HG03280 (cell line): ENCODE data around the gene VWA7.
A peak's percentile ranks its signal among the peaks of the same experiment; 100 is the strongest.
"Not testable (repeated sequence)": the region's sequence is repeated elsewhere in the genome, so short reads cannot be mapped to it uniquely, and the experiment has no call there.

ENCODE experiments used
- ATAC-seq: cut with Tn5 transposase; IDR thresholded peaks from one replicate; pipeline ENCODE4 v1.9.1; 2021; ENCODE audit warnings: mild to moderate bottlenecking, moderate library complexity; ENCODE audit not compliant: unreplicated experiment

VWA7 gene, protein sequence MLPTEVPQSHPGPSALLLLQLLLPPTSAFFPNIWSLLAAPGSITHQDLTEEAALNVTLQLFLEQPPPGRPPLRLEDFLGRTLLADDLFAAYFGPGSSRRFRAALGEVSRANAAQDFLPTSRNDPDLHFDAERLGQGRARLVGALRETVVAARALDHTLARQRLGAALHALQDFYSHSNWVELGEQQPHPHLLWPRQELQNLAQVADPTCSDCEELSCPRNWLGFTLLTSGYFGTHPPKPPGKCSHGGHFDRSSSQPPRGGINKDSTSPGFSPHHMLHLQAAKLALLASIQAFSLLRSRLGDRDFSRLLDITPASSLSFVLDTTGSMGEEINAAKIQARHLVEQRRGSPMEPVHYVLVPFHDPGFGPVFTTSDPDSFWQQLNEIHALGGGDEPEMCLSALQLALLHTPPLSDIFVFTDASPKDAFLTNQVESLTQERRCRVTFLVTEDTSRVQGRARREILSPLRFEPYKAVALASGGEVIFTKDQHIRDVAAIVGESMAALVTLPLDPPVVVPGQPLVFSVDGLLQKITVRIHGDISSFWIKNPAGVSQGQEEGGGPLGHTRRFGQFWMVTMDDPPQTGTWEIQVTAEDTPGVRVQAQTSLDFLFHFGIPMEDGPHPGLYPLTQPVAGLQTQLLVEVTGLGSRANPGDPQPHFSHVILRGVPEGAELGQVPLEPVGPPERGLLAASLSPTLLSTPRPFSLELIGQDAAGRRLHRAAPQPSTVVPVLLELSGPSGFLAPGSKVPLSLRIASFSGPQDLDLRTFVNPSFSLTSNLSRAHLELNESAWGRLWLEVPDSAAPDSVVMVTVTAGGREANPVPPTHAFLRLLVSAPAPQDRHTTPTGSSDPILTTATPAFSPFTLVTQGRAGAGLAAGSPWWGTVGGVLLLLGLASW

DNA sequence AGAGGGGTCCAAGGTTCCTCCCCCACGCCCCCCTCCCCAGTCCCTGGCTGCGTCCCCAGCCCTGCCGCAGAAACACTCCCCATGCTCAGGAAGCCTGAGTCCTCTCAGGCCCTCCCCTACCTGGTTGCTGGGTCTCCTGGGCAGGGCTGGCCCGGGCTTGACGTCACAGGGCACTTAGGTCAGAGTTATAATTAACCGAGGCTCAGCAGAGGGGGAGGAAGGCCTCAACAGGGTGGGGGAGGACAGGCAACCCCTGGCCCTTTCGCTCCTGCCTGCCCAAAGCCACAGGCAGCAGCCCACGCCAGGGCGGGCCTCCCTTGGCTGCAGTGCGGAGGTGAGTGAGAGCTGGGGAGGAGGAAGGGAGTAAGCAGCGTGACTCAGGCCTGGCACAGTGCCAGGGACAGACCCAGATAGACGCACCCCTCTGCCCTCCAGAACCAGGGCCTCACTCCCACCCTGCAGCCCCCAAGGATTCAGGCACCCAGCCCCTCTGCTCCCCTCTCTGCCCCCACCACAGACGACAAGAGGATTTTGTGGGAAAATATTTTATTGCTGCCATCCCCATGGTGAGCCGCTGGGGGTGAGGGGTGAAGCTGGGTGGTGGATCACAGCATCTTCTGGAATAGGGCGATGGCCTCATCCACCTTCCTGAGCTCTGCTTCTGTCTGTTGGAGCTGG, at the start of gene VWA7:
Gene VWA7 (minus strand): TSS at position 340 of the 678 bp plus-strand sequence. CDS start 549 bp downstream, outside the sequence.
- peak; percentile 75 for ATAC-seq

DNA sequence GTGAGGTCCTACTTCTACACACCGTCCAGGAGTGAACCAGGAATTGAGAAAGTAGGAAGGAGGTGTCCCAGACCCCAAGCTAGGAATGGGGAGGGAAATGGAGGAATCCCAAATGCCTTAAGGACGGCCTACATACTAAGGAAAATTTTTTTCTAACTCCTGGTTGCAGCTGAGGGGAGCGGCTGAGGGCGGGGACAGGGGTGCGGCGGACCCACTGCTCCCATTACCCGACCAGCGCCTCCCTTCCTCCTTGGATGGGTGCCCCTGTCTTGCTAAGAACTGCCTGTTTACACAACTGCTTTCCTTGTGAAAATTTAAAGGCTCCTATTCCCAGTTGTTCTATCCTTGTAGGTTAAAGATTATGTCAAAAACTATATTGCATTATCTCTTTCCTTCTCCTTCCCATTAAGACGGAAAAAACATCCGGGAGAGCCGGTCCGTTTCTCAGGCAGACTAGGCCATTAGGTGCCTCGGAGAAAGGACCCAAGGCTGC, 49.7 kb upstream of the VWA7 start:
- ATAC-seq: no peak

DNA sequence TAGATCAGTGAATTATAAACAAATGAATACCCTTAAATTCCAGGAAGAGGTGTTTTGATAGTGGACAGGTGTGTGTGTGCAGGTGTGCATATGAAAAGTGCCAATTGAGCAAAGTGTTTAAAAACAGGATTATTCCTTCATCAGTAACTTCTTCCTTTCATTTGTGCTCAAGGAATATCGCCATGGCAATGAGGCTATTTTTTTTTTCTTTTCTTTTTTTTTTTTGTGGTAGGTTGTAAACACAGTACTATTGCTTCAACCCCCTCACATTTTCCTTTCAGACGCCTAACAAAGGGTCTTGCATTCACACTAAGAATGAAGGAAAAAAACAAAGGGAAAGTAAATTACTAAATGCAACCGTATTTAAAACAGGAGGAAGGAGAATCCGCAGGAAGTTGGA, 48.4 kb upstream of the VWA7 start:
- no peak for ATAC-seq

DNA sequence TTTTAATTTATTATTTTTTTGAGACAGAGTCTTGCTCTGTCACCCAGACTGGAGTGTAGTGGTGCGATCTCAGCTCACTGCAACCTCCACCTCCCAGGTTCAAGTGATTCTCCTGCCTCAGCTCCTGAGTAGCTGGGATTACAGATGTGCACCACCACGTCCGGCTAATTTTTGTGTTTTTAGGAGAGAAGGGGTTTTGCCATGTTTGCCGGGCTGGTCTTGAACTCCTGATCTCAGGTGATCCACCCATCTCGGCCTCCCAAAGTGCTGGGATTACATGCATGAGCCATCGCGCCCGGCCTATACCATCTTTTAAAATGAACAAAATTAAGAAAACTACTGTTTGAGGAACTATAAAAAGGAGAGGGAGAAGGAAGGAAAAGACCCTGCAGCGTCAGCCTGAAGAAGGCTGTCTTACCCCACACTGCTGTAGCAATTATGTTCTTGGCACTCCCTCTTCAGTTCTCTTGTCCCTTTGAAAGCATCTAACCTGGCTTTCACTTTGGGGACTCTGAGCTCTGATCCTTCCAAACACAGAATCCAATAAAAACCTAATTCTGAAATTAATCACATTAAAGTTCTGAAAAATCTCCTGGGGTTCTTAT, 46.6 kb upstream of the VWA7 start:
- not testable (repeated sequence) for ATAC-seq

DNA sequence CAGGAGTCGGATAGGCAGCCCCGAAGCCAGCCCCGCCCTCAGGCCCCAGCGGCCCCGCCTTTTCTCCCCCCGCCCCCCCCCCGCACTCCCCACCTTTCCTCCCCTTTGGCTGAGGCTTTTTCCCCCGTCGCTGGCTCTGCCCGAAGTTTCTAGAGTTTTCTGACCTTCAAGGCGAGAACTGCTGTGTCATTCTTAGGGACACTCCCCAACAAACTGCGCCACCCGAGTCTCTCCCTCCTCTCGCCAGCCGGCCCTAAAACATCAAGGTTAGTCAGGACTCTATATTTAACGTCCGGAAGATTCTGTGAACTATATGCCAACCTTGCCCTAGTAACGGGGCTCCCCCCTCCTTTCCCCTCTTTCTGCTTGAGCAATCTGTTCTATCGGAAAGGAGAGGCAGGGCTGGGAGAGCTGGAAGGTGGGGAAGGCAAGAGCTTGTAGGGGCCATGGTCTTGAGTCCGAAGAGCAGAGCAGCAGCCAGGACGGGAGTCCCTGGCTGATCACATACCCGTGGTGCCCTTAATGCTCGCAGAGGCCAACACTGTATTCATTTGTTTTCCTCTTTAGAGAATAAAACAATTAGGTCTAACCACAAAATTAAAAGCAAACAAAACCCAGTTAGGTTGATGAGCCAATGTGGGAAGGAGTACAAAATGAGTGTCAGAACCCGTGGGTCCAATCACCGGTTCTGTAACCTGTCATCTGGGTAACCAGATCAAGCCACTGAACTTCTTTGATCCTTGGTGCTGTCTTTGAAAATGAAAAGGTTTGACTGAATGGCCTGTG, 45.1 kb upstream of the VWA7 start:
- peak; percentile 34 for ATAC-seq

DNA sequence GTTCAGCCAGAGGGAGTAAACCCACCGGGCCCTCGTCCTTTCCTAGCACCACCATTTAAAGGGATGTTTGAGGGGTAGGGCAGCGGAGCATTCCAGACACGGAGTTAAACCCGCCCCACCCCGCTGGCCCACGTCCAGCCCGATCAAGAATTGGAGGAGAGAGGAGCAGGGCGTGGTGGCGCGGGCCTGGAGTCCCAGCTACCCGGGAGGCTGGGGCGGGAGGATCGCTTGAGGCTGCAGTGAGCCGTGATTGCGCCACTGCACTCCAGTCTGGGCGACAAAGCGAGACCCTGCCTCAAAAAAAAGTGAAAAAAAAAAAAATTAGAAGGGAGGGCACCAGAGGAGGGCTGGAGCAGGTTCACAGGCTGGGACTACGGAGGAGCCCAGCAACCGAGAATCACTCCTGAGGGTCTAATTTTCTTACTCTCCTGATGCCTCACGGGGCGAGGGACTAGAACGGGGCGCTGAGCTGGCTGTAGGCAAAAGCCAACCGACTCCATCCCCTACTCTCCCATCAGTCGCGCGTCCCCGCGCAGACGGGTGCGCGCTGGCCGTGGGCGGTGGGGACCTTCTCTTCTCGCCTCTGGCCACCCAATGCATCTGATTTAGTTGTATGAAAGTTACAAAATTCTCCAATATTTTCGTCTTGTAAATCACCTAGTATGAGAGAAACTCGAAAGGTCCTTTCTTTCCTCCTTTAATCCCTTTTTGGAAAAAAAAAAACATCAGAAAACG, 44.3 kb upstream of the VWA7 start:
- peak; percentile 44 for ATAC-seq

DNA sequence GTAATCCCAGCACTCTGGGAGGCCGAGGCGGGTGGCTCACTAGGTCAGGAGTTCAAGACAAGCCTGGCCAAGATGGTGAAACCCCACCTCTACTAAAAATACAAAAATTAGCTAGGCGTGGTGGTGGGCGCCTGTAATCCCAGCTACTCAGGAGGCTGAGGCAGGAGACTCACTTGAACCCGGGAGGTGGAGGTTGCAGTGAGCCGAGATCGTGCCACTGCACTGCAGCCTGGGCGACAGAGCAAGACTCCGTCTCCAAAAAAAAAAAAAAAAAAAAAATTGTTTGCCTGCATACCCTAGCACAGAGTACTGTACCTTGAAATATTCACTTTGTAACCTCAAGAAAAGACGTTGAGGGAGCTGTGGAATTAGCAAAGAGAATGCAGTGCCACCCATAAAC, 43.3 kb upstream of the VWA7 start:
- not testable (repeated sequence) for ATAC-seq

DNA sequence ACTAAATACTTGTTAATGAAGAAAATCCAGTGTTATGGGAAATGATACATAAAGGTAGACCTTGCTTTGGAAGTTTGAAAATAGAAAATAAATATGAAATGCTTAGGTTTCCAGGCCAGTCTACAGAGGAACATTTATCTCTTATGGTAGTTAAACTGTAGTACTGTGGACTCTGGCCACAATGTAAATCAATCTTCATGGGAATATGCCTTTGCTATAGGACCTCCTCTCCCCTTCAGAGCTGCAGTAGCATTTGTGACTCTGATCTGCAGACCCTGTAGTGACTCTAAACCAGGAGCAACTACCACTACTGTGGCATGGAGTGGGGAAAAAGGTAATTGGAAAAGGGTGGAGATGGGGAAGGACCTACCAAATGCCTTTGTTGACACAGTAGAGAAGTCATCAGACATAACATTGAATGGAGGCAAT, 42.8 kb upstream of the VWA7 start:
- ATAC-seq: no peak

DNA sequence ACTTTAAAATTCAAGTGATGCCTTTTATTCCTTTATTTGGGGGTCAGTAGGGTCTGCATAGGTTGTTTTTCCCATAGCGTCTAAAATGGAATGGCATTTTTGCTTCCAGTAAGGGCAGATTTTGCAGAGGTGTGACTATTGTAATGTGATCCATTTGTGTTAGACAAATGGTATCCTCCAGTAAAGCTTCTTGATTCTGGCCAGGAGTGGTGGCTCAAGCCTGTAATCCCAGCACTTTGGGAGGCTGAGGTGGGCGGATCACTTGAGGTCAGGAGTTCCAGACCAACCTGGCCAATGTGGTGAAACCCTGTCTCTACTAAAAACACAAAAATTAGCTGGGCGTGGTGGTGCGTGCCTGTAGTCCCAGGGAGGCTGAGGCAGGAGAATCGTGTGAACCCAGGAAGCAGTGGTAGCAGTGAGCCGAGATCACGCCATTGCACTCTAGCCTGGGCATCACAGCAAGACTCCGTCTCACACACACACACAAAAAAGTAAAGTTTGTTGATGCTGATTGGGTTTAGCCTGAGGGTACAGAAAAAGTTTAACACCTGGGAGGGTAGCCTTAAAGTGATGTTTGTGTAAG, 40.9 kb upstream of the VWA7 start:
- not testable (repeated sequence) for ATAC-seq

DNA sequence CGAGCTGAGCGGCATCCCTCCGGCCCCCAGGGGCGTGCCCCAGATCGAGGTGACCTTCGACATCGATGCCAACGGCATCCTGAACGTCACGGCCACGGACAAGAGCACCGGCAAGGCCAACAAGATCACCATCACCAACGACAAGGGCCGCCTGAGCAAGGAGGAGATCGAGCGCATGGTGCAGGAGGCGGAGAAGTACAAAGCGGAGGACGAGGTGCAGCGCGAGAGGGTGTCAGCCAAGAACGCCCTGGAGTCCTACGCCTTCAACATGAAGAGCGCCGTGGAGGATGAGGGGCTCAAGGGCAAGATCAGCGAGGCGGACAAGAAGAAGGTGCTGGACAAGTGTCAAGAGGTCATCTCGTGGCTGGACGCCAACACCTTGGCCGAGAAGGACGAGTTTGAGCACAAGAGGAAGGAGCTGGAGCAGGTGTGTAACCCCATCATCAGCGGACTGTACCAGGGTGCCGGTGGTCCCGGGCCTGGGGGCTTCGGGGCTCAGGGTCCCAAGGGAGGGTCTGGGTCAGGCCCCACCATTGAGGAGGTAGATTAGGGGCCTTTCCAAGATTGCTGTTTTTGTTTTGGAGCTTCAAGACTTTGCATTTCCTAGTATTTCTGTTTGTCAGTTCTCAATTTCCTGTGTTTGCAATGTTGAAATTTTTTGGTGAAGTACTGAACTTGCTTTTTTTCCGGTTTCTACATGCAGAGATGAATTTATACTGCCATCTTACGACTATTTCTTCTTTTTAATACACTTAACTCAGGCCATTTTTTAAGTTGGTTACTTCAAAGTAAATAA, 40.2 kb upstream of the VWA7 start:
- ATAC-seq: not testable (repeated sequence)

DNA sequence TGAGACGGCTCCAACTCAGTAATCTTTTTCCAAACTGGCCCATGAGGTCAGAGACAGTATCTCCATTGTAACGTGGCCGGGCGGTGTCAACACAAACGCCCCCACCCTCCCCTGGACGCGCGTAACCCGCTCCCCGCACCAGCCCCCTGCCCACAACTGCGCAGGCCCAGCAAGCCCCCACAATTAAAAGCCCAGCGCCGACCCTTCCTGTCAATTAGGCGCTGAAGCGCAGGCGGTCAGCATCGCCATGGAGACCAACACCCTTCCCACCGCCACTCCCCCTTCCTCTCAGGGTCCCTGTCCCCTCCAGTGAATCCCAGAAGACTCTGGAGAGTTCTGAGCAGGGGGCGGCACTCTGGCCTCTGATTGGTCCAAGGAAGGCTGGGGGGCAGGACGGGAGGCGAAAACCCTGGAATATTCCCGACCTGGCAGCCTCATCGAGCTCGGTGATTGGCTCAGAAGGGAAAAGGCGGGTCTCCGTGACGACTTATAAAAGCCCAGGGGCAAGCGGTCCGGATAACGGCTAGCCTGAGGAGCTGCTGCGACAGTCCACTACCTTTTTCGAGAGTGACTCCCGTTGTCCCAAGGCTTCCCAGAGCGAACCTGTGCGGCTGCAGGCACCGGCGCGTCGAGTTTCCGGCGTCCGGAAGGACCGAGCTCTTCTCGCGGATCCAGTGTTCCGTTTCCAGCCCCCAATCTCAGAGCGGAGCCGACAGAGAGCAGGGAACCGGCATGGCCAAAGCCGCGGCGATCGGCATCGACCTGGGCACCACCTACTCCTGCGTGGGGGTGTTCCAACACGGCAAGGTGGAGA, 38.1 kb upstream of the VWA7 start, which contains the start of the genes HSPA1A and HSPA1L:
Gene HSPA1A (plus strand): TSS at position 519 of the 814 bp plus-strand sequence. CDS start 214 bp downstream, at position 733.
Gene HSPA1L (minus strand): TSS at position 259 of the 814 bp plus-strand sequence. CDS start 3,311 bp downstream, outside the sequence.
- ATAC-seq: peak; percentile 27

DNA sequence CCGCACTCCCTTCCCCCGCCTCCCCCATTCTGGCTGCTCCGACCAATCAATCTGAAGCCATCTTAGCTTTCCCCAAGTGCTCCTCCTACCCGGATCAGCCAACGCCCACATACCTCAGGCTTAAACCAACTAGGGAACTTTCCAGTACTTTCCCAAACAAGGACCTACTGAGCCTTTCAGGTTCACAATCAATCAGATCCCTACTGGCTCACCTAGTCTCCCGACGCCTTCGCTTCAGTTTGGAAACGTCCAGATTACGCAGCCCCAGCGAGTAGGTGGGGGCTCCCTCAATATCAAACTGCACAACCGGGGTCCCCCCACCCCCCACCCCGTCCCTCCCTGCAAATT, 37.5 kb upstream of the VWA7 start:
- peak; percentile 38 for ATAC-seq

DNA sequence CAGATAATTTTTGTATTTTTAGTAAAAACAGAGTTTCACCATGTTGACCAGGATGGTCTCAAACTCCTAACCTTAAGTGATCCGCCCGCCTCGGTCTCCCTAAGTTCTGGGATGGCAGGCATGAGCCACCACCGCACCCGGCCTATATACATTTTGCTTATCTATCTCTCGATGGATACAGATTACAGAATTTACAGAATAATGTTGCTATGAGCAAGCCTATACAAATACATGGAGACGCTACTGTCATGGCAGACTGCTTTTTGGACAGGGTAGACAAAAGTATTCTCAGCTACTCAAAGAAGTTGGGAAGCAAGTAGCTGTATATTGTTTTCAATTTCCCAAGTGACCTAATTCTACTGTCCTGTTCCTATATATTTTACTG, 36.3 kb upstream of the VWA7 start:
- no peak for ATAC-seq

DNA sequence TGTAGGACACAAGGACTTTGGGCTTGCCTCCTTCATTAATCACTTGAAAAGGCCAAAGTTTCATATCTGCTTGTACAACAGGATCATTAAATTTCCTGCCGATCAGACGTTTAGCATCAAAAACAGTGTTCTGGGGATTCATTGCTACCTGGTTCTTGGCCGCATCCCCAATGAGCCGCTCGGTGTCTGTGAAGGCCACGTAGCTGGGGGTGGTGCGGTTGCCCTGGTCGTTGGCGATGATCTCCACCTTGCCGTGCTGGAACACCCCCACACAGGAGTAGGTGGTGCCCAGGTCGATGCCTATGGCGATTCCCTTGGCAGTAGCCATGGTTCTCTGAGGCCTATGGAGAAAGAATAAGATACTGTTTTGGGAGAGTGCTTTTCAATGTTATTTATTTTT, 34.5 kb upstream of the VWA7 start:
- ATAC-seq: no peak

DNA sequence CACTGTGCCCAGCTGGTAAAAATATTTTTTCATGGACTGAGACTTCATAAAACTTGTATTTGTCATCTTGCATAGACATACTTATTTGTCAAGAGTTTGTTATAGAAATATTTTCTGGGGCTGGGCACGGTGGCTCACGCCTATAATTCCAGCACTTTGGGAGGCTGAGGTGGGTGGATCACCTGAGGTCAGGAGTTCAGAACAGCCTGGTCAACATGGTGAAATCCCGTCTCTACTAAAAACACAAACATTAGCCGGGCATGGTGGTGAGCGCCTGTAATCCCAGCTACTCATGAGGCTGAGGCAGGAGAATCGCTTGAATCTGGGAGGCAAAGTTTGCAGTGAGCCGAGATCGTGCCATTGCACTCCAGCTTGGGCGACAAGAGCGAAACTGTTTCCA, 31.5 kb upstream of the VWA7 start:
- not testable (repeated sequence) for ATAC-seq

DNA sequence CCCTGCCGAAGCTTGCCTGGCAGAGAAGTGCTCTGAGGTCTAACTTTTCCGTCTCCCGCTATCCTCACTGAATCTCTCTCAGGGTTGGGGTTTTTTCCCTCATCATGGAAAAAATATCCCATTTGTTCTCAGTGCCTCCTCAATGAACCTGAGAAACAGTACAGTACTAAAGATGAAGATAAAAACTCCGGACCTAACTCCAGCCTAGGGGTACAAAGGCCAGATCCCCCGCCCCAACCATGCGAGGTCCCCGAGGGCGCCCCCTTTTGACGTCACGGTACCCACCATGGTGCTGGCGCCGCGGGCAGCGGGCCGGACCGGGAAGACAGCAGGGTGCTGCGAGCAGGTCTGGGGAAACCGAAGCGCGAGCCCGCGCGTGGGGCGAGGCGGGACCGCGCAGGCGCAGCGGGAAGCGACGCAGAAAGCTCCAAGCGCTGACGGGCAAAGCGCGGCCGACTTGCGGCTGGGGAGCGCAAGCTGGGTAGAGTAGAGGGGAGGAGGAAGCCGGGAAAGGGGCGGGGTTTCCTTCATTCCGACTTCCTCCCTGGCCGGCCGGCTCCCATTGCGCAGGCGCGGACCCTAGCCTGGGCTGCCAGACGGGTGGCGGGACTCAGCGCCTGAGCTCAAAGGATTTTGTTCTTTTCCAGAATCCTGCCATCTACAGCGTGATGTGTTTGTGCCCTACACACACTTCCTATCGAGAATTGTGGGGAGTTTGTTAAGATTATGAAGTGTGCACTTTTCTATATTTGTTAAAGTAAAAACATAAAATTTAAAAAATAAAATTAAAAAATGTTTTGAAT, 29.5 kb upstream of the VWA7 start, which contains the start of gene LSM2:
Gene LSM2 (minus strand): TSS at position 497 of the 803 bp plus-strand sequence. CDS start 209 bp downstream, at position 288.
- peak; percentile 95 for ATAC-seq
